WTC11 (cell line): ENCODE data around the gene NACC2.

Experiments used
- ATF3 ChIP-seq: sonication (generic); formaldehyde crosslinking; conservative IDR thresholded peaks from 2 replicates; pipeline ENCODE4 v1.8.1; 2022; ENCODE audit warnings: mild to moderate bottlenecking, missing genetic modification reagents
- GABPB1 ChIP-seq: sonication (generic); formaldehyde crosslinking; IDR thresholded peaks from 2 replicates; pipeline ENCODE4 v1.8.1; 2023; ENCODE audit warnings: mild to moderate bottlenecking, missing genetic modification reagents
- MAX ChIP-seq: sonication (generic); formaldehyde crosslinking; IDR thresholded peaks from 2 replicates; pipeline ENCODE4 v1.8.0; 2022; ENCODE audit warnings: mild to moderate bottlenecking, missing genetic modification reagents
- TCF7 ChIP-seq: sonication (generic); formaldehyde crosslinking; IDR thresholded peaks from 2 replicates; pipeline ENCODE4 v1.8.0; 2022; ENCODE audit warnings: mild to moderate bottlenecking, low read depth, missing genetic modification reagents, moderate library complexity
- ZNF416 ChIP-seq: fragments of 250-450 bp; sonication (Bioruptor Pico); IDR thresholded peaks from 2 replicates; pipeline ENCODE4 v1.9.0; 2021; ENCODE audit warnings: mild to moderate bottlenecking, inconsistent platforms
- TF ChIP-seq, protein P1 (sequence below): fragments of 200-600 bp; IDR thresholded peaks from 2 replicates; pipeline ENCODE4 v1.8.0; 2022; ENCODE audit warnings: antibody characterized with exemption
- TF ChIP-seq, protein P2 (sequence below): fragments of 250-450 bp; sonication (Bioruptor Pico); IDR thresholded peaks from 2 replicates; pipeline ENCODE4 v2.1.2; 2022; ENCODE audit warnings: mild to moderate bottlenecking, moderate library complexity

GRCh38 chr9:136133191-136133958 lies 38.3 kb upstream of the NACC2 start:
- TF ChIP-seq TCF7 (CRISPR knock-in tag) (no peak), ATF3 (no peak), MAX (CRISPR knock-in tag) (peak; percentile 65; the same call in 1 of the 2 replicates), ZNF416 (CRISPR knock-in tag) (no peak), GABPB1 (no peak)
- TF ChIP-seq, protein P1, sequence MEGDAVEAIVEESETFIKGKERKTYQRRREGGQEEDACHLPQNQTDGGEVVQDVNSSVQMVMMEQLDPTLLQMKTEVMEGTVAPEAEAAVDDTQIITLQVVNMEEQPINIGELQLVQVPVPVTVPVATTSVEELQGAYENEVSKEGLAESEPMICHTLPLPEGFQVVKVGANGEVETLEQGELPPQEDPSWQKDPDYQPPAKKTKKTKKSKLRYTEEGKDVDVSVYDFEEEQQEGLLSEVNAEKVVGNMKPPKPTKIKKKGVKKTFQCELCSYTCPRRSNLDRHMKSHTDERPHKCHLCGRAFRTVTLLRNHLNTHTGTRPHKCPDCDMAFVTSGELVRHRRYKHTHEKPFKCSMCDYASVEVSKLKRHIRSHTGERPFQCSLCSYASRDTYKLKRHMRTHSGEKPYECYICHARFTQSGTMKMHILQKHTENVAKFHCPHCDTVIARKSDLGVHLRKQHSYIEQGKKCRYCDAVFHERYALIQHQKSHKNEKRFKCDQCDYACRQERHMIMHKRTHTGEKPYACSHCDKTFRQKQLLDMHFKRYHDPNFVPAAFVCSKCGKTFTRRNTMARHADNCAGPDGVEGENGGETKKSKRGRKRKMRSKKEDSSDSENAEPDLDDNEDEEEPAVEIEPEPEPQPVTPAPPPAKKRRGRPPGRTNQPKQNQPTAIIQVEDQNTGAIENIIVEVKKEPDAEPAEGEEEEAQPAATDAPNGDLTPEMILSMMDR = no peak
- TF ChIP-seq, protein P2, sequence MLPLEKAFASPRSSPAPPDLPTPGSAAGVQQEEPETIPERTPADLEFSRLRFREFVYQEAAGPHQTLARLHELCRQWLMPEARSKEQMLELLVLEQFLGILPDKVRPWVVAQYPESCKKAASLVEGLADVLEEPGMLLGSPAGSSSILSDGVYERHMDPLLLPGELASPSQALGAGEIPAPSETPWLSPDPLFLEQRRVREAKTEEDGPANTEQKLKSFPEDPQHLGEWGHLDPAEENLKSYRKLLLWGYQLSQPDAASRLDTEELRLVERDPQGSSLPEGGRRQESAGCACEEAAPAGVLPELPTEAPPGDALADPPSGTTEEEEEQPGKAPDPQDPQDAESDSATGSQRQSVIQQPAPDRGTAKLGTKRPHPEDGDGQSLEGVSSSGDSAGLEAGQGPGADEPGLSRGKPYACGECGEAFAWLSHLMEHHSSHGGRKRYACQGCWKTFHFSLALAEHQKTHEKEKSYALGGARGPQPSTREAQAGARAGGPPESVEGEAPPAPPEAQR (CRISPR knock-in tag) = no peak
